HCT116 (cell line): Measurements from ENCODE around the gene TENT5A. TPM values are rescaled to one million over a fixed set of nuclear protein-coding genes. Genes with fewer than 3 reads are reported as not detected.

ENCODE experiments used
- ATAC-seq: fragments of 200-7000 bp; cut with Tn5 transposase; 2 replicates; pipeline ENCODE4 v1.9.1; 2020; ENCODE audit warnings: mild to moderate bottlenecking, moderate library complexity
- BruUV-seq: library from RNA; stranded (reverse); fragments of 400-500 nt; replicated peaks from 2 replicates; lab custom pipeline; 2021; lab: Mats Ljungman, UMichigan
- CTCF ChIA-PET: fragments of 300-600 bp; sonication (Branson Sonifier 250); formaldehyde crosslinking; loops from one replicate; lab custom pipeline; 2021; ENCODE audit warnings: antibody characterized with exemption; lab: Charles Lee
- POLR2A ChIA-PET: fragments of 300-600, 350-600 bp; sonication (Branson Sonifier 250); formaldehyde crosslinking; loops from one replicate; lab custom pipeline; 2021; ENCODE audit warnings: antibody characterized with exemption; lab: Charles Lee
- RAD21 ChIA-PET, 2 experiments: fragments of 300-600 bp; sonication (Branson Sonifier 250); formaldehyde crosslinking; loops; one replicate each; lab custom pipeline; 2023; ENCODE audit warnings: low total read pairs in 2 of 2; ENCODE audit not compliant: uncharacterized antibody in 2 of 2, unreplicated experiment in 2 of 2, low non-redundant PET in 1 of 2; lab: Charles Lee
- DNase-seq: peaks from one replicate; pipeline ENCODE4 v3.0.0-alpha.2; 2010; ENCODE audit warnings: low read depth, low spot score
- H2AFZ ChIP-seq: fragments of 200-600 bp; shearing (Covaris generic), sonication (generic); 2 replicates; pipeline ENCODE4 v1.6.1; 2017; ENCODE audit warnings: low read depth, mixed run types, mixed read lengths, antibody characterized with exemption, low read length; ENCODE audit not compliant: poor library complexity, severe bottlenecking
- H3K27ac ChIP-seq: 2 replicates; pipeline ENCODE4 v1.5.1; 2012; ENCODE audit warnings: low read depth, low read length
- H3K27me3 ChIP-seq: fragments of 200-600 bp; sonication (generic); 2 replicates; pipeline ENCODE4 v1.6.1; 2016; ENCODE audit warnings: mixed run types, low read length, mixed read lengths; ENCODE audit not compliant: insufficient read depth
- H3K36me3 ChIP-seq, 2 experiments: fragments of 200-500 bp in 1 of 2; fragments of 200-600 bp in 1 of 2; sonication (Bioruptor generic) in 1 of 2; sonication (generic) in 1 of 2; 2 replicates each; pipeline versions ENCODE4 v1.5.1 to v1.6.1; 2014 to 2016; ENCODE audit warnings: low read length in 2 of 2, inconsistent platforms in 1 of 2, mixed read lengths in 1 of 2, mixed run types in 1 of 2; ENCODE audit not compliant: insufficient read depth in 2 of 2, control insufficient read depth in 1 of 2
- H3K4me1 ChIP-seq, 2 experiments: fragments of 200-600 bp in 1 of 2; sonication (generic) in 1 of 2; 2 replicates each; pipeline versions ENCODE4 v1.5.1 to v1.6.1; 2012 to 2017; ENCODE audit warnings: low read length in 2 of 2, inconsistent platforms in 1 of 2, mild to moderate bottlenecking in 1 of 2, mixed read lengths in 1 of 2, mixed run types in 1 of 2, moderate library complexity in 1 of 2; ENCODE audit not compliant: insufficient read depth in 2 of 2, control insufficient read depth in 1 of 2
- H3K4me2 ChIP-seq: fragments of 200-600 bp; sonication (generic); 2 replicates; pipeline ENCODE4 v1.6.1; 2017; ENCODE audit warnings: mixed run types, low read length, mixed read lengths
- H3K4me3 ChIP-seq, 2 experiments: fragments of 200-600 bp in 1 of 2; sonication (generic) in 1 of 2; replicated peaks in 1 of 2; 2 replicates each; pipeline ENCODE4 v1.5.1; 2011 to 2016; ENCODE audit warnings: low read length in 2 of 2, control low read depth in 1 of 2, low read depth in 1 of 2, mild to moderate bottlenecking in 1 of 2, mixed read lengths in 1 of 2, mixed run types in 1 of 2
- H3K79me2 ChIP-seq: fragments of 200-600 bp; sonication (generic); 2 replicates; pipeline ENCODE4 v1.6.1; 2017; ENCODE audit warnings: mild to moderate bottlenecking, mixed run types, low read length, moderate library complexity, mixed read lengths; ENCODE audit not compliant: insufficient read depth
- H3K9ac ChIP-seq: fragments of 200-600 bp; sonication (generic); 2 replicates; pipeline ENCODE4 v1.6.1; 2016; ENCODE audit warnings: low read length, mixed read lengths
- H3K9me2 ChIP-seq: fragments of 200-600 bp; sonication (generic), shearing (Covaris generic); 2 replicates; pipeline ENCODE4 v1.6.1; 2017; ENCODE audit warnings: mixed run types, mild to moderate bottlenecking, moderate library complexity; ENCODE audit not compliant: insufficient read depth
- H3K9me3 ChIP-seq, 2 experiments: fragments of 200-500 bp in 1 of 2; fragments of 200-600 bp in 1 of 2; sonication (Bioruptor generic) in 1 of 2; sonication (generic) in 1 of 2; 2 replicates each; pipeline ENCODE4 v1.6.1; 2014 to 2017; ENCODE audit warnings: low read length in 2 of 2, mixed read lengths in 2 of 2, inconsistent platforms in 1 of 2, low read depth in 1 of 2, mild to moderate bottlenecking in 1 of 2, mixed run types in 1 of 2, moderate library complexity in 1 of 2; ENCODE audit not compliant: control insufficient read depth in 1 of 2, insufficient read depth in 1 of 2
- H4K20me1 ChIP-seq: fragments of 200-600 bp; sonication (generic), shearing (Covaris generic); 2 replicates; pipeline ENCODE4 v1.6.1; 2017; ENCODE audit warnings: mixed run types, mild to moderate bottlenecking, moderate library complexity; ENCODE audit not compliant: insufficient read depth
- CBX3 ChIP-seq: IDR thresholded peaks from 2 replicates; pipeline ENCODE4 v1.6.1; 2012; ENCODE audit warnings: low read depth
- CEBPB ChIP-seq: IDR thresholded peaks from 2 replicates; pipeline ENCODE4 v1.6.1; 2012; ENCODE audit warnings: low read depth
- EGR1 ChIP-seq: IDR thresholded peaks from 2 replicates; pipeline ENCODE4 v1.6.1; 2012; ENCODE audit warnings: low read depth
- ELF1 ChIP-seq: IDR thresholded peaks from 2 replicates; pipeline ENCODE4 v1.6.1; 2012; ENCODE audit warnings: low read depth, borderline replicate concordance
- FOSL1 ChIP-seq: IDR thresholded peaks from 2 replicates; pipeline ENCODE4 v1.6.1; 2012; ENCODE audit warnings: low read depth
- JUND ChIP-seq: IDR thresholded peaks from 2 replicates; pipeline ENCODE4 v1.6.1; 2012
- POLR2A ChIP-seq: IDR thresholded peaks from 2 replicates; pipeline ENCODE4 v1.7.0; 2011; ENCODE audit warnings: borderline replicate concordance; ENCODE audit not compliant: insufficient read depth, insufficient read length; ENCODE audit errors: extremely low read depth
- POLR2AphosphoS5 ChIP-seq: IDR thresholded peaks from 2 replicates; pipeline ENCODE4 v1.6.1; 2011; ENCODE audit warnings: mild to moderate bottlenecking, low read depth, low read length, moderate library complexity
- SRF ChIP-seq: IDR thresholded peaks from 2 replicates; pipeline ENCODE4 v1.6.1; 2012; ENCODE audit warnings: low read depth
- TCF7L2 ChIP-seq: IDR thresholded peaks from 2 replicates; pipeline ENCODE4 v1.7.0; 2011; ENCODE audit warnings: borderline replicate concordance, inconsistent platforms; ENCODE audit not compliant: insufficient read depth, insufficient read length; ENCODE audit errors: extremely low read depth
- YY1 ChIP-seq: IDR thresholded peaks from 2 replicates; pipeline ENCODE4 v1.6.1; 2011; ENCODE audit warnings: low read length, low read depth, moderate library complexity, mild to moderate bottlenecking; ENCODE audit not compliant: insufficient replicate concordance; ENCODE audit errors: extremely low read depth
- ZNF274 ChIP-seq: fragments of 200-500 bp; sonication (Bioruptor generic); IDR thresholded peaks from 2 replicates; pipeline ENCODE4 v1.6.1; 2014; ENCODE audit warnings: mild to moderate bottlenecking, low read depth, low read length, inconsistent platforms
- intact Hi-C: fragments of 100-400 bp; cut with micrococcal nuclease; formaldehyde crosslinking; loops from 2 replicates; pipeline ENCODE4 v1.10.0; 2022
- total RNA-seq: library from RNA; stranded (reverse); gene quantifications from one replicate; pipeline ENCODE4 v1.2.1, GENCODE V29; 2021; ENCODE audit not compliant: unreplicated experiment
- TF ChIP-seq, protein P1 (sequence below): IDR thresholded peaks from 2 replicates; pipeline ENCODE4 v1.6.1; 2011; ENCODE audit warnings: mild to moderate bottlenecking, low read length, moderate library complexity; ENCODE audit not compliant: insufficient replicate concordance; ENCODE audit errors: extremely low read depth
- TF ChIP-seq, protein P2 (sequence below): IDR thresholded peaks from 2 replicates; pipeline ENCODE4 v1.6.1; 2012
- TF ChIP-seq, protein P3 (sequence below): IDR thresholded peaks from 2 replicates; pipeline ENCODE4 v1.6.1; 2012; ENCODE audit warnings: low read depth
- TF ChIP-seq, protein P4 (sequence below): IDR thresholded peaks from 2 replicates; pipeline ENCODE4 v1.6.1; 2012
- TF ChIP-seq, protein P5 (sequence below), 3 experiments: fragments of 200-600 bp in 1 of 3; sonication (generic) in 1 of 3; IDR thresholded peaks in 2 of 3; conservative IDR thresholded peaks in 1 of 3; 2 replicates each; pipeline ENCODE4 v1.5.1; 2012 to 2017; ENCODE audit warnings: low read depth in 2 of 3, low read length in 2 of 3, antibody characterized with exemption in 1 of 3, borderline replicate concordance in 1 of 3, control low read depth in 1 of 3, mild to moderate bottlenecking in 1 of 3, mixed read lengths in 1 of 3, mixed run types in 1 of 3, moderate library complexity in 1 of 3; ENCODE audit not compliant: insufficient read depth in 1 of 3

TENT5A gene
- total RNA-seq, 1 experiment from 2014 or later: 11.2 TPM

DNA sequence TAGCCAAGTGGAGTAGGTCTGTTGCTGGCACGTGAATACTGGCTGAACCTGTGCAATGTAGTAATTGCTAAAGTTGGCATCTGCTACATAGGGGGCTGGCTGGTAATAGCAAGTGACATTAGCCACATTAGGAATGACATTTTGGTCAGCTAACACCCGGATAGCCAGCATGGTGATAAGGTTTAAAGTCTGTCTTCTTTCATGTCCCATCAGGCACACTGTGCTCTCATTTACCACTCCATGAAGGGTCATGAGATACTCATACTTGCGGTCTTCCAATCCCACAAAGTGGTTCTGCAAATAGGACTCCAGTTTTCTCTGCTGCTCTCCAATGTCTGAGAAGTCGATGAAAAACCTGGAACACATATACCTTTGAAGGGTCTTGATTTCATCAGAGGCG lies 2.8 kb downstream of the TENT5A start:
- no TSS peak for BruUV-seq
- Histone ChIP-seq H3K9me3 (no peaks in the 10 kb centered on the region), H3K9me2 (no peaks in the 10 kb centered on the region), H3K27ac (no peak overlapping the region), H3K4me1 (peaks cover 4 to 24% of the 10 kb centered on the region in 2 experiments; a peak in 2 of 4 replicates), H3K36me3 (peaks cover 6 to 11% of the 10 kb centered on the region in 2 experiments; a peak in 1 of 4 replicates), H3K4me3 (no peak overlapping the region), H4K20me1 (no peaks in the 10 kb centered on the region), H3K27me3 (no peaks in the 10 kb centered on the region), H3K4me2 (no peak overlapping the region), H2AFZ (no peak overlapping the region)
- ATAC-seq (no peak), DNase-seq (no peak)
- ChIA-PET POLR2A (no interaction called here), CTCF (no interaction called here), RAD21 (no interaction called here)
- intact Hi-C loops: loop anchor here (5.0 to 10.0 kb wide), 7 partner anchors 258 to 1617 kb away; no protein-coding TSS in a partner anchor
- TF ChIP-seq JUND: no peak
- TF ChIP-seq EGR1: no peak
- TF ChIP-seq CBX3: no peak
- no peak for TF ChIP-seq POLR2A
- TF ChIP-seq, protein P1, sequence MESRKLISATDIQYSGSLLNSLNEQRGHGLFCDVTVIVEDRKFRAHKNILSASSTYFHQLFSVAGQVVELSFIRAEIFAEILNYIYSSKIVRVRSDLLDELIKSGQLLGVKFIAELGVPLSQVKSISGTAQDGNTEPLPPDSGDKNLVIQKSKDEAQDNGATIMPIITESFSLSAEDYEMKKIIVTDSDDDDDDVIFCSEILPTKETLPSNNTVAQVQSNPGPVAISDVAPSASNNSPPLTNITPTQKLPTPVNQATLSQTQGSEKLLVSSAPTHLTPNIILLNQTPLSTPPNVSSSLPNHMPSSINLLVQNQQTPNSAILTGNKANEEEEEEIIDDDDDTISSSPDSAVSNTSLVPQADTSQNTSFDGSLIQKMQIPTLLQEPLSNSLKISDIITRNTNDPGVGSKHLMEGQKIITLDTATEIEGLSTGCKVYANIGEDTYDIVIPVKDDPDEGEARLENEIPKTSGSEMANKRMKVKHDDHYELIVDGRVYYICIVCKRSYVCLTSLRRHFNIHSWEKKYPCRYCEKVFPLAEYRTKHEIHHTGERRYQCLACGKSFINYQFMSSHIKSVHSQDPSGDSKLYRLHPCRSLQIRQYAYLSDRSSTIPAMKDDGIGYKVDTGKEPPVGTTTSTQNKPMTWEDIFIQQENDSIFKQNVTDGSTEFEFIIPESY: no peak
- no peak for TF ChIP-seq SRF
- no peak for TF ChIP-seq FOSL1
- no peak for TF ChIP-seq TCF7L2
- TF ChIP-seq, protein P2, sequence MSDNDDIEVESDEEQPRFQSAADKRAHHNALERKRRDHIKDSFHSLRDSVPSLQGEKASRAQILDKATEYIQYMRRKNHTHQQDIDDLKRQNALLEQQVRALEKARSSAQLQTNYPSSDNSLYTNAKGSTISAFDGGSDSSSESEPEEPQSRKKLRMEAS: no peak
- TF ChIP-seq, protein P3, sequence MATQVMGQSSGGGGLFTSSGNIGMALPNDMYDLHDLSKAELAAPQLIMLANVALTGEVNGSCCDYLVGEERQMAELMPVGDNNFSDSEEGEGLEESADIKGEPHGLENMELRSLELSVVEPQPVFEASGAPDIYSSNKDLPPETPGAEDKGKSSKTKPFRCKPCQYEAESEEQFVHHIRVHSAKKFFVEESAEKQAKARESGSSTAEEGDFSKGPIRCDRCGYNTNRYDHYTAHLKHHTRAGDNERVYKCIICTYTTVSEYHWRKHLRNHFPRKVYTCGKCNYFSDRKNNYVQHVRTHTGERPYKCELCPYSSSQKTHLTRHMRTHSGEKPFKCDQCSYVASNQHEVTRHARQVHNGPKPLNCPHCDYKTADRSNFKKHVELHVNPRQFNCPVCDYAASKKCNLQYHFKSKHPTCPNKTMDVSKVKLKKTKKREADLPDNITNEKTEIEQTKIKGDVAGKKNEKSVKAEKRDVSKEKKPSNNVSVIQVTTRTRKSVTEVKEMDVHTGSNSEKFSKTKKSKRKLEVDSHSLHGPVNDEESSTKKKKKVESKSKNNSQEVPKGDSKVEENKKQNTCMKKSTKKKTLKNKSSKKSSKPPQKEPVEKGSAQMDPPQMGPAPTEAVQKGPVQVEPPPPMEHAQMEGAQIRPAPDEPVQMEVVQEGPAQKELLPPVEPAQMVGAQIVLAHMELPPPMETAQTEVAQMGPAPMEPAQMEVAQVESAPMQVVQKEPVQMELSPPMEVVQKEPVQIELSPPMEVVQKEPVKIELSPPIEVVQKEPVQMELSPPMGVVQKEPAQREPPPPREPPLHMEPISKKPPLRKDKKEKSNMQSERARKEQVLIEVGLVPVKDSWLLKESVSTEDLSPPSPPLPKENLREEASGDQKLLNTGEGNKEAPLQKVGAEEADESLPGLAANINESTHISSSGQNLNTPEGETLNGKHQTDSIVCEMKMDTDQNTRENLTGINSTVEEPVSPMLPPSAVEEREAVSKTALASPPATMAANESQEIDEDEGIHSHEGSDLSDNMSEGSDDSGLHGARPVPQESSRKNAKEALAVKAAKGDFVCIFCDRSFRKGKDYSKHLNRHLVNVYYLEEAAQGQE: no peak
- TF ChIP-seq, protein P4, sequence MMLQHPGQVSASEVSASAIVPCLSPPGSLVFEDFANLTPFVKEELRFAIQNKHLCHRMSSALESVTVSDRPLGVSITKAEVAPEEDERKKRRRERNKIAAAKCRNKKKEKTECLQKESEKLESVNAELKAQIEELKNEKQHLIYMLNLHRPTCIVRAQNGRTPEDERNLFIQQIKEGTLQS: no peak
- TF ChIP-seq YY1: no peak
- TF ChIP-seq ELF1: no peak
- no peak for TF ChIP-seq ZNF274
- no peak for TF ChIP-seq POLR2AphosphoS5
- TF ChIP-seq, protein P5, sequence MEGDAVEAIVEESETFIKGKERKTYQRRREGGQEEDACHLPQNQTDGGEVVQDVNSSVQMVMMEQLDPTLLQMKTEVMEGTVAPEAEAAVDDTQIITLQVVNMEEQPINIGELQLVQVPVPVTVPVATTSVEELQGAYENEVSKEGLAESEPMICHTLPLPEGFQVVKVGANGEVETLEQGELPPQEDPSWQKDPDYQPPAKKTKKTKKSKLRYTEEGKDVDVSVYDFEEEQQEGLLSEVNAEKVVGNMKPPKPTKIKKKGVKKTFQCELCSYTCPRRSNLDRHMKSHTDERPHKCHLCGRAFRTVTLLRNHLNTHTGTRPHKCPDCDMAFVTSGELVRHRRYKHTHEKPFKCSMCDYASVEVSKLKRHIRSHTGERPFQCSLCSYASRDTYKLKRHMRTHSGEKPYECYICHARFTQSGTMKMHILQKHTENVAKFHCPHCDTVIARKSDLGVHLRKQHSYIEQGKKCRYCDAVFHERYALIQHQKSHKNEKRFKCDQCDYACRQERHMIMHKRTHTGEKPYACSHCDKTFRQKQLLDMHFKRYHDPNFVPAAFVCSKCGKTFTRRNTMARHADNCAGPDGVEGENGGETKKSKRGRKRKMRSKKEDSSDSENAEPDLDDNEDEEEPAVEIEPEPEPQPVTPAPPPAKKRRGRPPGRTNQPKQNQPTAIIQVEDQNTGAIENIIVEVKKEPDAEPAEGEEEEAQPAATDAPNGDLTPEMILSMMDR (IDR thresholded peaks at IDR 0.05 in 2 of 3, conservative IDR thresholded peaks at IDR 0.05 in 1 of 3; ENCODE audit: borderline replicate concordance in 1 of 3, insufficient read depth in 1 of 3, low read depth in 2 of 3, low read length in 2 of 3): no peak
- TF ChIP-seq CEBPB: no peak
- TF ChIP-seq, all 23 proteins: peak for 0
- peaks cover 51% of the 10 kb centered on the region for H3K79me2 ChIP-seq
- no peak overlapping the region for H3K9ac ChIP-seq
